ENCODE results near the gene MAP3K13.
"Not testable (repeated sequence)": the region's sequence is repeated elsewhere in the genome, so short reads cannot be mapped to it uniquely, and the experiment has no call there.

MAP3K13 gene

DNA sequence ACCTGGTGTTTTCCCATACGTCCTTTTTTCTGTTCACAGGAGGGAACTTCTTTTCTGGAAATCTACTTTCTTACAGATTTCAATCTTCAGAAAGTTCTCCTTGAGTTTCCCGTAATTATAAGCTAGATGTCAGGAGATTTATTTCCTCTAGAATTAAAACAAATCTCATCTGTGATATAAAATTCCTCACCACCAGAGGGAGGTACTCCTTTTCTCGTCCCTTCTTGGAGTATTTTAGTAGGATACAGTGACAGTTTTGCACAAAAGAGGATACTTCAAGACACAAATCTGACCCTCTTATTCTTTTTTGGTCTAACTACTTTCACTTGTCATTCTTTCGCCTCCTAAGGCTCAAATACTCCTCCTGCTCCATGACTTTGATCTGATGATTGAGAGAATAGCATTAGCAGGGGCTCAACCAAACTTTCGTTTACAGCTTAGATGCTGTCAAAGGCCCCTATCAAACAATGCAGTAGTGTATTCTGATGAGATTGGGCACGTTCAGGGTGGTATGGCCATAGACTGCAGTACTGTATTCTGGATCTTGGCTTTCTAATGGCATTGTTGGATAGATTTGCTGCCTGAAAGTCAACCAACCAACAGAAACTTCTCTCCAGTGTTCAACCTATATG, 97.9 kb downstream of the MAP3K13 start:
- no peak for DNase-seq

DNA sequence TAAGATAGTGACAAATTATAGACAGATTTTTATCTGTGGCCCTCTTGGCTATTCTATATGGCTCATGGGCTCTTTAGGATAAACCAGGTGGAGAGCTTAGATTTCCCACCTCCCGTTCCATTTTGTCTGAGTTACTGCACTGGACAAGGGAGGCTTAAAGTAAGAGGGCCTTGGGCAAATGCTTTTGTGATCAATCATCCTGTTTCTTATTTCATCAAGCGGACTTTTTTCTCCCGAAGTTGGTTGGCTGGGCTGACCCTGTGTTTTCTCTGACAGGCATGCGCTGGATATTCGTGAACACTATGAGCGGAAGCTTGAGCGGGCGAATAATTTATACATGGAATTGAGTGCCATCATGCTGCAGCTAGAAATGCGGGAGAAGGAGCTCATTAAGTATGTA, 102.5 kb downstream of the MAP3K13 start:
- DNase-seq = no peak

DNA sequence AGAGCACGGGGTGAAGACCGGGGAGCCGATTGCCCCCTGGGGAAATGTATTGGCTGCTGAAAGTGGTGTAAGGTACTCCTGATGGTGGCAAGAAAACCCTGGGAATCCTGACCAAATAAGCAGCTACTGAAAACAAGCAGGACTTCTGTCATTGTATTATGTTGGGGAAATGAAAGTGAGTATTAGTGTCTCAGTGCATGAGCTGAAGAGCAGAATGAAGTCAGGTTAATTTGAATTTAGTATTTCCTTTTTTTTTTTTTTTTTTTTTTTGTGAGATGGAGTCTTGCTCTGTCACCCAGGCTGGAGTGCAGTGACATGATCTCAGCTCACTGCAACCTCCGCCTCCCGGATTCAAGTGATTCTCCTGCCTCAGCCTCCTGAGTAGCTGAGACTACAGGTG, 103.2 kb downstream of the MAP3K13 start:
- not testable (repeated sequence) for DNase-seq

DNA sequence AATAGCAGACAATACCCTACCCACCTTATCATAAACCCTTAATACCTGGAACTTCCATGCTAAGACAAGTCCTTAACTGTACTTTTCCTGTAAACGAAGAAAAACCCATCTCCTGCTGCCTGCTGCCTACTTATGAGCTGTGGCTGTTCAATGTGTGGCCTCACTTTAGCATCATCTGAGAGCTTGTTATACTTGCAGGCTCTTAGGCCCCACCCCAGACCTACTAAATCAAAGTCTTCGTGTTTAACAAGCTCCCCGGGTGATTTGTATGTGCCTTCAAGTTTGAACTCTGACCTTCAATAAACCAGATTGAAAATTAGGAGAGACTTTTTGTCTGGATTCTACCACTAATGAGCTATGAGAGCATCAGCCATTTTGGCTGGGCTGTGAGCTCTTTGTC, 106.6 kb downstream of the MAP3K13 start:
- no peak for DNase-seq

DNA sequence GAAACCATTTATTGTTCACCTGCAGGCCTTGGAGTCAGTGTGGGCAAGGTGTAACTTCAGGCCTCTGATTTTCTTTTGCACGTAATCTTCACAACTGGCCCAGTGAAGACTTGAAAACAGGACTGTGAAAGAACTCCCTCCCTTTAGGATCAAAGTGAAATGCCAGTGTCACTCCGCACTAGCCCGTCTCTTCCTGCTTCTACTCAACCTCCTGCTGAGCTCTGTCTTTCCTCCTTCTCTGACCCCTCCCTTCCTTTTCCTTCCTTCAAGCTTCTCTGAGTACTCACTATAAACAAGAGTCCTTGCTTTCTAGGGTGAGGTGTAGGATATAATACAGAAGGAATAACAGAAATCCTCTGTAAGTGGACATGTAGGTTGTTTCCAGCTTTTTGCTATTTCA, 107.4 kb downstream of the MAP3K13 start:
- DNase-seq = no peak

DNA sequence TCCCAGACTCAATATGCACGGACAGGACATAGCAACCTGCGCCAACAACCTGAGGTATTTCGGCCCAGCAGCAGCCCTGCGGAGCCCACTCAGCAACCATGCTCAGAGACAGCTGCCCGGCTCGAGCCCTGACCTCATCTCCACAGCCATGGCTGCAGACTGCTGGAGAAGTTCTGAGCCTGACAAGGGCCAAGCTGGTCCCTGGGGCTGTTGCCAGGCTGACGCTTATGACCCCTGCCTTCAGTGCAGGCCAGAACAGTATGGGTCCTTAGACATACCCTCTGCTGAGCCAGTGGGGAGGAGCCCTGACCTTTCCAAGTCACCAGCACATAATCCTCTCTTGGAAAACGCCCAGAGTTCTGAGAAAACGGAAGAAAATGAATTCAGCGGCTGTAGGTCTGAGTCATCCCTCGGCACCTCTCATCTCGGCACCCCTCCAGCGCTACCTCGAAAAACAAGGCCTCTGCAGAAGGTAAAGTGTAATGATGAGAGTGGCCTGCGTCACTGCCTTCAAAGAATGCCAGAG, 110.4 kb downstream of the MAP3K13 start:
- DNase-seq = no peak

DNA sequence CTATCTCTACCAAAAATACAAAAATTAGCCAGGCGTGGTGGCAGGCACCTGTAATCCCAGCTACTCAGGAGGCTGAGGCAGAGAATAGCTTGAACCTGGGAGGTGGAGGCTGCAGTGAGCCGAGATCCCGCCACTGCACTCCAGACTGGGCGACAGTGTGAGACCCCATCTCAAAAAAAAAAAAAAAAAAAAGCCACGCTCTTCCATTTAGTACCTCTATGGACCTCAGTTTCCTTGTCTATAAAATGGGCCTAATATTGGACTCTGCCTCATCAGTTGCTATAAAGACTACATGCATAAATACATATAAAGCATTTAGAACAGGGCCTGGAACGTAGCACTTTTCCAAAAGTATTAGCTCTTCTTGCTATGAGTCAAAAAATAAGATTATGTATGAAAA, 112.0 kb downstream of the MAP3K13 start:
- not testable (repeated sequence) for DNase-seq

DNA sequence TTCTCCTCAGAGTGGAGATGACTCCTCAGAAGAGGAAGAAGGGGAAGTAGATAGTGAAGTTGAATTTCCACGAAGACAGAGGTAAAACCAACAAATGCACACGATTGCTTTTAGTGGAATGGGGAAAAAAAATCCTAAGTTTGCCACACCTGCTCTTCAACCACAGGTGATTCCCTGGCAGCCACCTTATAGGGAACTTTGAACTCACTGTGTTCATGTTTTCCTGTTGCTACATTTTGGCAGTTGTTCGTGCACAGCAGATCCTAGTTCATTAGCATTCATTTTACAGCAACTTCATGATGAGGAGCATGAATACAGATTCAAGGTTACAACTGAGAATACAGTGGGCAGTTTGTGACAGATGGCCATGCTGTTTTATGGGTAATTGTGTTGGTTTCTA, 114.4 kb downstream of the MAP3K13 start:
- no peak for DNase-seq

DNA sequence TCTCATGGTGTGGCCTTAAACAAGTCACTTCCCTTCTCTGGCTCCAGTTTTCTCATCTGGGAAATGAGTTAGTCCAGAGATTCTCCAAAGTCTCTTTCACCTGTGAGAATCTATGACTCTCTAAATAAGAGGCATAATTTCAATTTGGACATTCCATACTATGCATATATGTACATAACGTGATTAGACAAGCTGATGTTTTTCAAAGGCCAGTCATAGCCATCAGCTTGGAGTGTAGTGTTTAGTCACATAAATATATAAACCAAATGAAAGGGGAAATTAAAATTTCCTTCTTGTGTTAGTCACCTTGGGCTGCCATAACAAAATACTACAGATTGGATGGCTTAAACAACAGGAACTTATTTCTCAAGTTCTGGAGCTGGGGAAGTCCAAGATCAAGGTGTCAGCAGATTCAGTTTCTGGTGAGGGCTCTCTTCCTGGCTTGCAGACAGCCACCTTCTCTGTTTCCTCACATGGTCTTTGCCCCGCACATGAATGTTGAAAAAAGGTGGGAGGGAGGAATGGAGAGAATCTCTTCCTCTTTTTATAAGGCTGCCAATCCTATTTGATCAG, 116.5 kb downstream of the MAP3K13 start:
- DNase-seq = no peak

DNA sequence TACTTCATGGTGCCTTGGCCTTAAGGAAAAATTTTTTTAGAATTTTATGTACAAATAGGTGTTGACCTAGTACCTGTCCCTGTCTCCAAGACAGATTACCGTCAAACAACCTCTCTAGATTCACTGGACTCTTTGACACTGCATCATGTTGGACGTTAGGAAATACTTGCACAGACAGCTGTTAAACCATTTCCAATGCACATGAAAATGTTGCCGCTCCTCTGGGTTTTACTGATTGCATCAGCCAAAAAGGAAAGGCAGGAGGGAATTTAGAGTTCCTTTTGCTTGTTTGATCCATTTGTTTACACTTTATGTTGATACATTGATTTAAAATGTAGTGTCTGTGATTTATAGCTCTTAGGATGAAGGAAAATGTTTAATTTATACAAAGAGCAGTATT, 121.4 kb downstream of the MAP3K13 start:
- no peak for DNase-seq

DNA sequence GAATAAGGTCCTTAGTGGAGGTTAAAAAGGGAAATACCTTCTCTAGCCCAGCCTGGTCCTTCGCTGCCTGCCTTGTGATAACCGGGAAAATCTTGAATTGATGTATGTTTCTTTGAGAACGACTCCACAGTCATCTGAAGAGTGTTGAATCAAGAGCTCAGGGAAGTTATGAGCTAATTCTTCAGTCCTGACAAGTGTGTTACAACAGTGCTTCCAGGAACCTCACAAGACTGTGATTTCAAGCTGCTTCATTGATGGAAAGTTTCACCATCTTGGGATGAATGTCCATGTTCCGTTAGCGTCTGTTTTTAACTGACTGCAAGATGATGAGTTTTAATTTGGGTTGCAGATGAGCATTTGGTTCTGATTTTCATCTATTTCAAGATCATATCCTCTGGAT, 123.5 kb downstream of the MAP3K13 start:
- no peak for DNase-seq

DNA sequence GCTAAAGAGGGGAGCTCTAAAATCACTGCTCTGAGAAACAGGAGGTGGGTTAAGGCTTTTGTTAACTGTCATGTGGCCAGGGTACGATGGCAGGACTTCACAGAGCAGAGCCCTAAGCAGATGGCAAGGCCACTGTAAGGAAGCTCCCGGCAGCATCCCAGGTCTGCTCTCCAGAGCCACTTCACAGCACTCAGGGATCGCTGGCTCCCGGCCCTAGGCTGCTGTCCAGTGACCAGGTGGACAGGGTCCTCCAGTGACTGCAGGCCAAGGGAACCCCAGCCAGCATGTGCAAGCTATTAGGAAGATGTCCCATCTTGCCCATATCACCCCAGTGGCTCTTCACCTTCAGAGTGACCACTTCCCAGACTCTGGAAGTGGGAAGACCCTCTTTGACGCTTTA, 125.5 kb downstream of the MAP3K13 start:
- DNase-seq = no peak

DNA sequence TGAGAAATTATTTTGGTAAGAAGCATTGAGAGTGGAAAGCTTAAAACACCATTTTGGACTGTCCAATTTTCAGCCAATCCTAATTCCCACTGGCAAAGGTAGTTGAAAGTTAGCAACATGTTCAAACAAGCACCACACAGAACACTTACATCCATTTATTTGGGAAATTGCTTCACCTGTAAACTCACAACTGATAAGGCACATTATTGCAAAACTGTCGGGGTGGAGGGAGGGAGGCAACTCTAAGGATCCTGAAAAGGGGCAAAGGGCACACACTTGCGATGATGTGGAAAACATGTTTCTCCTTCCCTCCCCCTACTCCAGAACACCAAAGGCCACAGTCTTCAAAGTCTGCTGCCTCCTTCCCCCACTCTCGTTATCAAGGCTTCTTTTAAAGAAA, 126.5 kb downstream of the MAP3K13 start:
- no peak for DNase-seq

DNA sequence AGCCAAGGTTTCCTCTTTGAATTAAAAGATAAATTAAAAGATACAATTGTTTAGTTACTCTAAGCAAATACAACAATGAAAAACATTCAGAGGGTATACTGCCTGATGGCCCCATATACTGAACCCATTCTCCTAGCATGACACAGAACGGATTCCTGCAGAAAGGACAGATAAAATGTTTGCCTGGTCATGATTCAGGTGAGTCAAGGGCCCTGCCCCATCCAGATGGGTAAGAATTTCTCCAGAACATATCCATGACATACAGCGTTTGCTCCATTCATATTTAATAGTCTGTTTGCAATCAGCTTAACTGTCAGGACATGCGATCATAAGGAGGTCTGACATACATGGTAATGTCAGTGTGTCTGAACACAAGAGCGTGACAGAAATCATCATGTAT, 127.3 kb downstream of the MAP3K13 start:
- DNase-seq = no peak

DNA sequence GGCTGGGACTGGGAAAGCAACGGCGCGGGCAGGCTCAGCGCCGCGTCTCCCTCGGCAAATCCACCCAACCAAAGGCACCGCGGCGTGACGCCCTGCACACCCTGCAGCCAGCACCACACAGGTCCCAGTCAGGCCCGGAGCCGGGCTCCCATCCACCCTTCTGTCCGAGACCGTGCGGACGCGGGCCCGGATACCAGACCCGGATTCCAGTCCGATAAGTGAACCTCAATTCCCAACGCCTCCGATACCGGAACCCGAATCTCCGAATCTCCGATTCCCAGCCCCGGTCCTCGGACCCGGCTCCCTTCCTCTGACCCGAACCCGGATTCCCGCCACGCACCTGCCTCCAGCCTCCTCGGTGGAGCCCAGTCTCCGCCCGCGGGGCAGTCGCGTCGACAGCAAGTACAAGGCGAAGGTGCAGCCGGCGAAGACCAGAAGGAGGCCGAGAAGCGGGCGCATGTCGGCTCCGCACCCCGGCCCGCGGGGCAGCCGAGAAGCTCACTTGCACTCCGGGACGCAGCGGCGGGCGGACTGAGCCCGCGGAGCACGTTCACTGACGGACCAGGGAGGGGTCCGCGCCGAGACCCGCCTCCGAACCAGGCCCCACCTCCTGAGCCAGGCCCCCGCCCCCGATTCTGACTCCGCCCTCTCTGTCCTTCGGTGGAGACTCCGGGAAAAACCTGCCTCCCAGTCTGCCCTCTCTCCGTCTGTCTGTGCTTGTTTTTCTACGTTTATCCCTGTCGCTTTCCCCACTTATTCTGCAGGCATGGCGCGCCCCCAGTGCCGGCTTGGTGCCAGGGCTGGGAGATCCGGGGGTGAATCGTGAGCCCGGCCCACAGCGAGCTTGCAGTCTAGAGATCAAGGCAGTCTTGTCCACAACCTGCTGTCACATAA, 135.8 kb downstream of the MAP3K13 start, which contains the start of gene TMEM41A:
Gene TMEM41A, minus strand, starts transcription at position 533 of the 894 bp plus-strand sequence. Its CDS starts 74 bp downstream, at position 459.
- DNase-seq = peak; percentile 78 to 87 (median 82)

DNA sequence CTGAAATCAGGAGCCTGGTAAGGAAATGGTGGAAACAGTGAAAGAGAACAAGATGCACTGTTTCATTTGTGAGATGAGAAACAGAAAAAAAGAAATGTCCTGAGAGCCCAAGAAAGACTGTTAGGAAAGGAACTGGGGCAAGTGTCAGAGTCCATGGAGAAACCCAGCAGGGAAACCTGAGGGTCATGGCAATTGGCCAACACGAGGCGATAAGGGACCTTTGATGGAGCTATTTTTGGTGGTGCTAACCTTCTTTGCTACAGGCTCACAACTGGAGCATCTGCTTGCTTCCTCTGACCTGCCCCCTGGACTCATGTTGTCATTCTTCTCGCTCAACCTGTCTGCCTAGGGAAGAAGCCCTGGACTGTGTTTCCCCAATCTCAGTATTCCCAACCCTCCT, 140.1 kb downstream of the MAP3K13 start:
- no peak for DNase-seq

DNA sequence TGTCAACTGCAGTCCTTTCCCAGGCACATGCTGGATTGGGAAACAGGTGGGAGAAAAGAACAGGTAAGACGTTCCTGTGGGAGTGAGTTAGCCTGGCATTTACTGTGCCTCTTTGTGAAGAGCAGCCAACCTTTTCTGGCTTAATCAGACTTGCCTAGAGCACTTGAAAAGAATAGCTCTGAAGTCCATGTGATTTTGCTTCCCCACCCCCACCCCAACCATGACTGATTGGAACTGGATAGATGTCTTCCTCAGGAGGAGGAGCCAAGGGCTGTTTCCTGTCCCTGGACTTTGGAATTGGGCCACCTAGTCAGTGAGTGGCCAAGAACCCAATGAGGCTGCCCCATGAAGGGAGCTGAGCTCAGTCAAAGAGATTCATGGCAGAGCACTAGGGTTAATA, 140.6 kb downstream of the MAP3K13 start:
- DNase-seq = no peak

DNA sequence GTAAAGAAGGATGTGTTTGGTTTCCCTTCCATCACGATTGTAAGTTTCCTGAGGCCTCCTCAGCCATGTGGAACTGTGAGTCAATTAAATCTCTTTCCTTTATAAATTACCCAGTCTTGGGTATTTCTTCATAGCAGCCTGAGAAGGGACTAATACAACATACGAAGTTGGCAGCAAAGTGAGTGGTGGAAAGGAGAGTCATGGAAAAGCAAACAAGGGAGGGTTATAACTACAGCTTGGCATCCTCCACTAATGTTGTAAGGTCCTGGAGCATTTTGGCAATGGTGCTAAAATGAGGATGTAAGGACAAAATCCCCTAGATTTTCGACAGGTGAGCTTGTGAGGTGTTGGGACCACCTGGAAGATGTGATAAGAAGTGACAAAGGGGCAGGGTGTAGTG, 141.7 kb downstream of the MAP3K13 start:
- no peak for DNase-seq

DNA sequence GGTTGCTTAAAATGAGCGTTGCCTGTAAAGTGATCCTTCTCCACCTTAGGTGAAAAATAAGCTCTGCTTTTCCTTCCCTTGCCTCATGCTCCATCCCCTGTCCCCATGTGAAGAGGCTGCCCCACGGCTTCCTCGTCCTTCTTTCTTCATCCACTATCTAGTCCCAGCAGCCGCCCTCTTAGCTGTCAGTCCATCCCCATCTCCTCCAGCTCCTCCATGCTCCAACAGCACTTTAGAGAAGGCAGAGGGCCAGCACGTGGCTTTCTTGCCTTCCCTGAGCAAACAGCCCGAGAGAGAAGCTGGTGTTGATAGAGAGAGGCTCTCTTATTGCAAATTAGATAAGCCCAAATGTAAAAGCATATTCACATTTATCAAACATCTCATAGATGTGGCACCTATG, 144.9 kb downstream of the MAP3K13 start:
- DNase-seq = no peak

DNA sequence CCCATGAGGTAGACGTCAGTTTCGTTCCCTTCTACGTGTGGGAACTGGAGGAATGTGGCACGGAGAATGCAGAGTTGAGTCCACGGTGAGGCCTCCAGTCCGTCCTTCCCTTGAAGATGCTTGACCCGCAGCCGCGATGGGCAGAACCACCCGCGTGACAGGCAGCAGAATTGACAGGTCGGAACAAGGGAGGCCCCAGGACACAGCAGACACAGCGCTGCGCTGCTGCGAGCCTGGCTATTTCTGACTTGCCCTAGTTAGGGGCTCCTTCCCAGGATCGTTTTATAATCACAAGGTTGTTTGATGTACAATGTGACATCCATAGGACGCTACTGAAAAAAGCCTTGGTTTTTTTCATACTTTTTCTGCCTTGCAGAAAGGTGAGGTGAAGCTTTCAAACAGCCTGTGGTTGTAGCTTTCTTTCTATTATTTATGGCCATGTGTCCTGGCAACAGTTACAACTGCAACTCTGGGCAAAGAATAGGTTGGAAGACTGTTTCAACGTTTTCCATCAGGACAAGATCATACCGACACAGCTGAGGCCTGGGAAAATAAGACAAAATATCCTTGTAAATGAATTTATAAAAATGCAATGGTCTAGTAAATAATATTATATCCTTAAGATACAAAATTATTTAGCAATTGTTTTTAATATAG, 145.5 kb downstream of the MAP3K13 start:
- DNase-seq = no peak

DNA sequence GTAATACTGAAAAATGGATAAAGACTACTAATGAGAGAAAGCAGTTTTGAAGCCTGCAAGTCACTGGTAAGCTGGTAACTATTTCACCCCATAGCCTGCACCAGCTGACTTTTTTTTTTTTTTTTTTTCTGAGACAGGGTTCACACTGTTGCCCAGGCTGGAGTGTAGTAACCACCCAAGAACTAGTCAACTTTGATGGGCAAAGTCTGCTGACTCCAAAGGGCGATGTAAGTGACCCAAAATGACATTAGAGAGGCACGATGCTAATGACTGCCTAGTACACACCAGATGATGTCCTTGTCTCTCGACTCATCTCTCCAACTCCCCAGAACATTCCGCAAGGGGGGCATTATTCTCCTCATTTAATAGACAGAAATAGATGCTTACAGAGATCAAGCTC, 148.8 kb downstream of the MAP3K13 start:
- DNase-seq = no peak

DNA sequence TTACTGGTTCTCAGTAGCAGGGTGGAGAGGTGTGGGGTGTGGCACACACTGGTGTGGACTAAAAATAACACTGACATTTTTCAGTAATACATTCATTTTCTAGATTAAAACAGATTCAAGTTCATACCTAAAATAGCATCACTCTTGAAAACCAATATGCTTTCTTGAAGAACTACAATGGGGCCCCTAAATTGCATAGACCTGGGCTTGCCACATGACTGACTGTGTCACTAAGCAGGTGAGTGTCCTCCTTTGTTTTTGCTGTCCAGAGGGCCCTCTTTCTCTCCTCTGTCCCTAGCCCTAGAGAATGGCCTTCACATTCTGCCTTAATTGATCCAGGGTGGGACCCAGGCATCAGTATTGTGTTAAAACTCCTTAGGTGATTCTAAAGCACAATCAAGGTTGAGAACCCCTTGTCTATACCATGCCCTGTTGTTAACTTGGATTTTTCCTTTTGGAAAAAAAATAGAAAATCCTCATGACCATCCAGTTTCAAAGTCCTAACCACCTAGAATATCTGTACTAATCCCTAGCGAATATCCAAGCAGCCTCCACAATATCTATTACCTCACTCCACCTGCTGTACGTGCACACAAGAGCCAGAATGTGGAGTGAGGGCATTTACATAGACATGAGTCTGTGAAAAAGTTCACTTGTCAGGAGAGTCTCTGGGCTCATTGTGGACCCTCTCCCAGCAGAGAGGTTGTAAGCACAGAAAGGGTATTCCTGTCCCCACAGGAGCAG, 154.6 kb downstream of the MAP3K13 start:
- DNase-seq = no peak

DNA sequence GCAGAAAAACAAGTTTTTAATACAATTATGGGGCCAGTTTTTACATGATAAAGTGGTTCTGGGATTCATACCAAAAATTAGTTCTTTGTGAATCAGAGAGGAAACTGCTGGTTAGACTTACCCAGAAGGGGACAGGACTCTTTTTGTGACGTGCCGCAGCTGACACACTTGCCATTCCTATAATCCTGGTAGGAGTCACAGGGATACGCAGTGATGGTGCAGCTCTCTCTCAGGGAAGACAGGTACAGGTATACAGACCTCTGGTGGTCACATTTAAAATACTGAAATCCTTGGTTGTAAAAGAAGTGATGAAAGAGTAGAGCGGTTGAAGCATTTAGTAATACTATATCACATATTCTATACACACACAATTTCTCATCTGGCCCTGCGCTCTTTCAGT, 156.1 kb downstream of the MAP3K13 start:
- no peak for DNase-seq

All from activated CD4-positive, CD25-positive, alpha-beta regulatory T cell (primary cell).